OCI-LY3 (cell line): ENCODE data around the gene MERTK.

Experiments used
- EZH2phosphoT487 ChIP-seq: fragments of 200-600 bp; shearing (Covaris generic); IDR thresholded peaks from 2 replicates; pipeline ENCODE4 v1.6.1; 2018; ENCODE audit warnings: antibody characterized with exemption, mixed run types, low read depth
- TF ChIP-seq, protein P1 (sequence below): fragments of 200-600, 300-600 bp; sonication (generic); IDR thresholded peaks from 2 replicates; pipeline ENCODE4 v1.5.1; 2014; ENCODE audit warnings: antibody characterized with exemption, low read length, low read depth

GRCh38 chr2:111967018-111967417, 68.6 kb downstream of the MERTK start:
- TF ChIP-seq, protein P1, sequence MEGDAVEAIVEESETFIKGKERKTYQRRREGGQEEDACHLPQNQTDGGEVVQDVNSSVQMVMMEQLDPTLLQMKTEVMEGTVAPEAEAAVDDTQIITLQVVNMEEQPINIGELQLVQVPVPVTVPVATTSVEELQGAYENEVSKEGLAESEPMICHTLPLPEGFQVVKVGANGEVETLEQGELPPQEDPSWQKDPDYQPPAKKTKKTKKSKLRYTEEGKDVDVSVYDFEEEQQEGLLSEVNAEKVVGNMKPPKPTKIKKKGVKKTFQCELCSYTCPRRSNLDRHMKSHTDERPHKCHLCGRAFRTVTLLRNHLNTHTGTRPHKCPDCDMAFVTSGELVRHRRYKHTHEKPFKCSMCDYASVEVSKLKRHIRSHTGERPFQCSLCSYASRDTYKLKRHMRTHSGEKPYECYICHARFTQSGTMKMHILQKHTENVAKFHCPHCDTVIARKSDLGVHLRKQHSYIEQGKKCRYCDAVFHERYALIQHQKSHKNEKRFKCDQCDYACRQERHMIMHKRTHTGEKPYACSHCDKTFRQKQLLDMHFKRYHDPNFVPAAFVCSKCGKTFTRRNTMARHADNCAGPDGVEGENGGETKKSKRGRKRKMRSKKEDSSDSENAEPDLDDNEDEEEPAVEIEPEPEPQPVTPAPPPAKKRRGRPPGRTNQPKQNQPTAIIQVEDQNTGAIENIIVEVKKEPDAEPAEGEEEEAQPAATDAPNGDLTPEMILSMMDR: no peak
- no peak for TF ChIP-seq EZH2phosphoT487
